HepG2 (cell line): ENCODE results near the gene ENO4. TPM values are rescaled to one million over a fixed set of nuclear protein-coding genes. Genes with fewer than 3 reads are reported as not detected.

Source experiments
- ATAC-seq: fragments of 200-7000 bp; cut with Tn5 transposase; 3 replicates; pipeline ENCODE4 v1.9.1; 2020; ENCODE audit warnings: mild to moderate bottlenecking, moderate library complexity
- BruUV-seq: library from RNA; stranded (reverse); fragments of 400-500 nt; replicated peaks from 2 replicates; lab custom pipeline; 2021; lab: Mats Ljungman, UMichigan
- CTCF ChIA-PET: fragments of 300-600 bp; formaldehyde crosslinking; extraction: SDS; loops from one replicate; lab custom pipeline; 2021; ENCODE audit warnings: low total read pairs, inconsistent platforms, low intra/inter-chr PET ratio; lab: Yijun Ruan, JAX
- POLR2A ChIA-PET: fragments of 350-600 bp; sonication (Branson Sonifier 250); formaldehyde crosslinking; loops from one replicate; lab custom pipeline; 2020; ENCODE audit warnings: antibody characterized with exemption, inconsistent platforms; lab: Yijun Ruan, JAX
- DNase-seq: peaks from one replicate; pipeline ENCODE4 v3.0.0-alpha.2; 2015; ENCODE audit warnings: low spot score
- FAIRE-seq: peaks from 3 replicates; lab custom pipeline; 2011; peaks lifted over from hg19 to GRCh38; lab: Jason Lieb, UNC
- H2AFZ ChIP-seq: one replicate; pipeline ENCODE4 v1.6.1; 2011; ENCODE audit warnings: low read length, inconsistent platforms
- H3K27ac ChIP-seq: fragments of 300-600 bp; 3 replicates; pipeline ENCODE4 v1.8.0; 2011; ENCODE audit warnings: mixed run types, mild to moderate bottlenecking, mixed read lengths, low read length, inconsistent platforms; ENCODE audit not compliant: insufficient read depth; ENCODE audit errors: extremely low read length
- H3K27me3 ChIP-seq, 2 experiments: fragments of 200-600 bp in 1 of 2; 2 replicates in 1 of 2; 3 replicates in 1 of 2; pipeline versions ENCODE4 v1.6.0 to v1.8.0; 2011; ENCODE audit warnings: low read length in 2 of 2, mild to moderate bottlenecking in 2 of 2, moderate library complexity in 2 of 2, inconsistent platforms in 1 of 2; ENCODE audit not compliant: insufficient read depth in 2 of 2, control insufficient read depth in 1 of 2
- H3K36me3 ChIP-seq, 2 experiments: fragments of 200-600 bp in 1 of 2; replicated peaks in 1 of 2; 2 replicates in 1 of 2; 3 replicates in 1 of 2; pipeline versions ENCODE4 v1.5.1 to v1.8.0; 2011; ENCODE audit warnings: low read length in 2 of 2, inconsistent platforms in 1 of 2; ENCODE audit not compliant: insufficient read depth in 2 of 2, control insufficient read depth in 1 of 2
- H3K4me1 ChIP-seq: 2 replicates; pipeline ENCODE4 v1.5.1; 2012; ENCODE audit warnings: low read length, inconsistent platforms; ENCODE audit not compliant: insufficient read depth
- H3K4me2 ChIP-seq: 2 replicates; pipeline ENCODE4 v1.6.0; 2011; ENCODE audit warnings: low read depth, low read length, inconsistent platforms
- H3K4me3 ChIP-seq, 3 experiments: fragments of 200-600 bp in 1 of 3; sonication (generic), shearing (Covaris generic) in 1 of 3; replicated peaks in 1 of 3; 2 replicates each; pipeline ENCODE4 v1.5.1; 2011 to 2016; ENCODE audit warnings: low read length in 3 of 3, inconsistent platforms in 2 of 3, low read depth in 2 of 3, mild to moderate bottlenecking in 2 of 3, control low read depth in 1 of 3, mixed read lengths in 1 of 3; ENCODE audit not compliant: insufficient read depth in 1 of 3
- H3K79me2 ChIP-seq: one replicate; pipeline ENCODE4 v1.6.1; 2011; ENCODE audit warnings: low read length, inconsistent platforms; ENCODE audit not compliant: insufficient read depth
- H3K9ac ChIP-seq: 2 replicates; pipeline ENCODE4 v1.6.0; 2011; ENCODE audit warnings: mild to moderate bottlenecking, low read depth, low read length, inconsistent platforms; ENCODE audit not compliant: insufficient read depth
- H3K9me3 ChIP-seq: 2 replicates; pipeline ENCODE4 v1.5.1; 2012; ENCODE audit warnings: mild to moderate bottlenecking, low read length
- H4K20me1 ChIP-seq: 2 replicates; pipeline ENCODE4 v1.6.0; 2011; ENCODE audit warnings: inconsistent platforms, mild to moderate bottlenecking, low read length, moderate library complexity; ENCODE audit not compliant: insufficient read depth
- ETS1 ChIP-seq: sonication (generic); formaldehyde crosslinking; IDR thresholded peaks from 2 replicates; pipeline ENCODE4 v1.4.0; 2020; ENCODE audit warnings: missing genetic modification reagents
- NCOA5 ChIP-seq: sonication (generic); formaldehyde crosslinking; IDR thresholded peaks from 2 replicates; pipeline ENCODE4 v1.4.0; 2020; ENCODE audit warnings: missing genetic modification reagents
- PBX3 ChIP-seq: sonication (generic); formaldehyde crosslinking; IDR thresholded peaks from 2 replicates; pipeline ENCODE4 v1.8.1; 2023; ENCODE audit warnings: missing genetic modification reagents, inconsistent platforms, borderline replicate concordance
- POLR2A ChIP-seq, 2 experiments: IDR thresholded peaks; 2 replicates each; pipeline ENCODE4 v1.6.1; 2011; ENCODE audit warnings: low read depth in 2 of 2, low read length in 2 of 2, mild to moderate bottlenecking in 1 of 2, moderate library complexity in 1 of 2; ENCODE audit not compliant: insufficient read depth in 1 of 2
- SAP130 ChIP-seq: IDR thresholded peaks from 2 replicates; pipeline ENCODE4 v1.6.1; 2016; ENCODE audit warnings: low read depth
- TERF1 ChIP-seq: sonication (generic); formaldehyde crosslinking; IDR thresholded peaks from 2 replicates; pipeline ENCODE4 v1.8.0; 2022; ENCODE audit warnings: mild to moderate bottlenecking, missing genetic modification reagents, moderate library complexity
- ZBTB4 ChIP-seq: sonication (generic); formaldehyde crosslinking; IDR thresholded peaks from 2 replicates; pipeline ENCODE4 v1.4.0; 2020; ENCODE audit warnings: missing genetic modification reagents, mild to moderate bottlenecking, borderline replicate concordance
- ZNF333 ChIP-seq: sonication (generic); formaldehyde crosslinking; IDR thresholded peaks from 2 replicates; pipeline ENCODE4 v1.4.0; 2020; ENCODE audit warnings: mild to moderate bottlenecking, missing genetic modification reagents, borderline replicate concordance
- ZNF367 ChIP-seq: sonication (generic); formaldehyde crosslinking; IDR thresholded peaks from 2 replicates; pipeline ENCODE4 v1.4.0; 2020; ENCODE audit warnings: missing genetic modification reagents, borderline replicate concordance
- WGBS: methylation state at CpG from one replicate; pipeline ENCODE4 v1.1.6; 2017; ENCODE audit warnings: low lambda C conversion rate; 5-methylcytosine and 5-hydroxymethylcytosine counted together
- in situ Hi-C: cut with HindIII; loops from 2 replicates; pipeline ENCODE4 v1.10.0; 2017; ENCODE audit warnings: low pct_unique_long_range_greater_than_20kb; ENCODE audit not compliant: extremely low pct_ligation_motif_present
- intact Hi-C: fragments of 100-400 bp; cut with micrococcal nuclease; formaldehyde crosslinking; loops from one replicate; pipeline ENCODE4 v1.10.0; 2022; ENCODE audit not compliant: unreplicated experiment
- polyA plus RNA-seq, 8 experiments: library from polyadenylated mRNA; depleted of rRNA in 3 of 8; stranded (reverse) in 7 of 8; unstranded in 1 of 8; fragments of >200 nt; fragmentation: Illumina TruSeq in 4 of 8; extraction: Trizol in 4 of 8; gene quantifications; 2 replicates each; pipeline versions ENCODE4 v1.2.1 to v1.2.3, GENCODE V29; 2011 to 2016; ENCODE audit warnings: low read depth in 4 of 8, missing spikeins in 1 of 8, mixed read lengths in 1 of 8; ENCODE audit not compliant: insufficient read depth in 1 of 8
- total RNA-seq, 5 experiments: library from RNA; depleted of rRNA; stranded (reverse); fragments of >200 nt; fragmentation: Illumina TruSeq; extraction: Trizol; gene quantifications; 2 replicates each; pipeline ENCODE4 v1.2.3, GENCODE V29; 2016; ENCODE audit warnings: low read depth in 1 of 5

Gene ENO4
- total and polyA plus RNA-seq, 2 of the 13 experiments (the other 11 are each of a cell fraction or from before 2014, with no cell fraction given), result not detected

DNA sequence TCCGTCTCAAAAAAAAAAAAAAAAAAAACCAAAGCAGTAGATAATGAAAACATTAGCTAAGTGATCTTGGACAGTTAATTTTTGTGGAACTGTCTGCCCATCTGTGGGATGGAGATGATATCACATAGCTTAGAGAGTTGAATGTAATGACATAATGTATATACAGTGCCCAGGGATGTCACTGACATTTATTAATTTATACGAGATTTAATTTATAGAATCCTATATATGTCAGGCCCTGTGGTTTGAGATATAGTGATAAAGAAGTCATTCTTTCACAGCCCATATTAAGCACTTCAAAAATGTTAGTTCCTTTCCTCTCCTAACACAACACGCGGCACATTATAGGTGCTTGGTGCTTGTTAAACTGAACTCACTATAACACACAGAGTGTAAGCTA lies 4.0 kb downstream of the ENO4 start (continued):
- no peak for TF ChIP-seq NCOA5 (CRISPR knock-in tag)
- TF ChIP-seq ZBTB4 (CRISPR knock-in tag), result no peak

DNA sequence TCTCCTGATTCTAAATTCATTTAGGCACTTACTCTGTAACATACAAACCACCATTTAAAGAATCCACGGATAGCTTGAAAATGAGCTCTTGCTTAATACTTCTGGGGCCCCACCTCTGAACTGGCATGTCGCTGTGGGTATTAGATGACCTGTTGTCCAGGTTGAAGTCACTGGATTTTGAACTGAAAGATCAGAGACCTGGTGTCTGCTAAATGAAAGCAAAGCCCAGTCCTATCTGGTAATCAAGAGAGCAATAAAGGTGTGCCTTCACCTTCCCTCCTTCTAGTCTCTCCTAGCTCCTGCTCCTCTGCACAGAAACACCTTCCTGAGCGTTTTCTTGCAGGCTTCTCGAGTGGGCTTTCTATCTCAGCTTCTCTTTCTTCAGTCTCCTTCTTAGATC lies 4.4 kb downstream of the ENO4 start:
- peaks cover 8% of the 10 kb centered on the region; the same call in 1 of the 2 replicates for H3K9me3 ChIP-seq
- ChIA-PET POLR2A (no interaction called here), CTCF (no interaction called here)
- H3K4me2 ChIP-seq, result no peak overlapping the region
- in situ Hi-C loops, result no loop called here
- FAIRE-seq, result no peak
- intact Hi-C loops, result no loop called here
- whole genome bisulfite sequencing, result 20% methylated on average over 4 of the region's 4 CpGs
- no peaks in the 10 kb centered on the region for H3K36me3 ChIP-seq
- H3K4me1 ChIP-seq, result no peaks in the 10 kb centered on the region; the same call in 1 of the 2 replicates
- no peaks in the 10 kb centered on the region for H4K20me1 ChIP-seq
- DNase-seq, result no peak
- no peak overlapping the region for H3K27ac ChIP-seq
- no peak overlapping the region for H3K9ac ChIP-seq
- no peak for ATAC-seq
- no peak overlapping the region for H3K4me3 ChIP-seq
- no peak for TF ChIP-seq PBX3 (CRISPR knock-in tag)
- TF ChIP-seq ZNF367, result no peak
- TF ChIP-seq ZNF333 (CRISPR knock-in tag), result no peak
- no peak for TF ChIP-seq SAP130
- no peak for TF ChIP-seq TERF1
- TF ChIP-seq ETS1 (CRISPR knock-in tag), result no peak
- TF ChIP-seq POLR2A (IDR thresholded peaks at IDR 0.05; ENCODE audit: insufficient read depth in 1 of 2, low read depth in 2 of 2, low read length in 2 of 2), result no peak
- TF ChIP-seq, all 625 proteins: peak for 0
- Histone ChIP-seq H2AFZ (no peak overlapping the region), H3K27me3 (peaks cover 0 to 27% of the 10 kb centered on the region in 2 experiments; a peak in 2 of 5 replicates), H3K79me2 (no peaks in the 10 kb centered on the region)
- BruUV-seq, result no TSS peak
